Choroid plexus epithelial cell (primary cell): ENCODE results near the gene KCNK2.

Experiments used
- DNase-seq: peaks from one replicate; pipeline ENCODE4 v3.0.0-alpha.2; 2010; ENCODE audit warnings: low read depth
- H3K4me3 ChIP-seq: 2 replicates; pipeline ENCODE4 v1.5.1; 2011; ENCODE audit warnings: low read depth, mild to moderate bottlenecking, control low read depth, low read length, moderate library complexity
- CTCF ChIP-seq: conservative IDR thresholded peaks from 2 replicates; pipeline ENCODE4 v1.5.1; 2011; ENCODE audit warnings: low read depth, mild to moderate bottlenecking, control low read depth, inconsistent platforms, low read length, moderate library complexity

The KCNK2 gene

GRCh38 chr1:215201283-215201682 is 118.7 kb downstream of the KCNK2 start:
- TF ChIP-seq CTCF, result no peak
- no peak for DNase-seq
- H3K4me3 ChIP-seq, result no peak overlapping the region

GRCh38 chr1:215202868-215203267 is 120.3 kb downstream of the KCNK2 start:
- no peak for TF ChIP-seq CTCF
- H3K4me3 ChIP-seq, result no peak overlapping the region
- no peak for DNase-seq

- TF ChIP-seq CTCF, result no peak
- no peak for DNase-seq
- no peak overlapping the region for H3K4me3 ChIP-seq
Measured at GRCh38 chr1:215210167-215210566, 127.6 kb downstream of the KCNK2 start.

- no peak overlapping the region for H3K4me3 ChIP-seq
- DNase-seq, result no peak
- TF ChIP-seq CTCF, result no peak
Measured at GRCh38 chr1:215215846-215216245, 133.3 kb downstream of the KCNK2 start.

- no peak for DNase-seq
- no peak for TF ChIP-seq CTCF
- H3K4me3 ChIP-seq, result no peak overlapping the region
Measured at GRCh38 chr1:215219372-215219771, 136.8 kb downstream of the KCNK2 start.

GRCh38 chr1:215220346-215220745 is 137.8 kb downstream of the KCNK2 start:
- TF ChIP-seq CTCF, result no peak
- H3K4me3 ChIP-seq, result no peak overlapping the region
- no peak for DNase-seq

- peak; percentile 10 for DNase-seq
- TF ChIP-seq CTCF, result no peak
- H3K4me3 ChIP-seq, result no peak overlapping the region
Measured at GRCh38 chr1:215226757-215227156, 144.2 kb downstream of the KCNK2 start.
